Esophagus muscularis mucosa (tissue), 4 donors: Measurements from ENCODE around the gene CNN1.

Experiments used
- EP300 ChIP-seq: sonication (generic); formaldehyde crosslinking; IDR thresholded peaks from one replicate; pipeline ENCODE4 v1.6.1; 2017; ENCODE audit warnings: antibody characterized with exemption
- POLR2A ChIP-seq: fragments of 450-650 bp; IDR thresholded peaks from one replicate; pipeline ENCODE4 v1.6.1; 2017; ENCODE audit warnings: antibody characterized with exemption, moderate library complexity, mild to moderate bottlenecking, low read depth
- TF ChIP-seq, protein P1 (sequence below), 3 experiments: fragments of 200-600 bp in 2 of 3; fragments of 450-650 bp in 1 of 3; sonication (generic) in 2 of 3; IDR thresholded peaks; one replicate each; pipeline ENCODE4 v1.5.1; 2017 to 2019; ENCODE audit warnings: antibody characterized with exemption in 3 of 3, mild to moderate bottlenecking in 2 of 3, moderate library complexity in 1 of 3

DNA sequence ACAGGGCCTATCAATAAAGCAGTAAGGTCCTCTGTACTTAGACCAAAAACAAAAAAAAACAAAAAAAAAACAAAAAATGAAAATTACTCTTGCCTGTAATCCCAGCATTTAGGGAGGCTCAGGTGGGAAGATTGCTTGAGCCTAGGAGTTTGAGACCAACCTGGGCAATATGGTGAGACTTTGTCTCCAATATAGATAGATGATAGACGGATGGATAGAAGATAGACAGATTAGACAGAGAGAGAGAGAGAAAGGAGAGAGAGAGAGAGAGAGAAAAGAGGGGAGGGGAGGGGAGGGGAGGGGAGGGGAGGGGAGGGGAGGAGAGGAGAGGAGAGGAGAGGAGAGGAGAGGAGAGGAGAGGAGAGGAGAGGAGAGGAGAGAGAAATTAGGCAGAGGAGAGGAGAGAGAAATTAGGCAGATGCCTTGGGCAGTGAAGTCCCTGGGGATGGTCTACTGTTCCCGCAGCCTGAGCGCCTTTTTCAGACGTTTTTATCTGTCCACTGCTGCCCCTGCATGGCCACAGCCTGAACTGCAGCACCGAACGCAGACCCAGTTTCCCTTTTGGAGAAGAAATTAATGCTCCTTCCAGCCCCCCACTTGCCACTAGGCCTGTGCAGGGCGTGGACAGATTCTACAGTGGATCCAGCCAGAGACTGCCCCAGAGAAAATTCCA, 48.8 kb downstream of the CNN1 start:
- TF ChIP-seq, protein P1, sequence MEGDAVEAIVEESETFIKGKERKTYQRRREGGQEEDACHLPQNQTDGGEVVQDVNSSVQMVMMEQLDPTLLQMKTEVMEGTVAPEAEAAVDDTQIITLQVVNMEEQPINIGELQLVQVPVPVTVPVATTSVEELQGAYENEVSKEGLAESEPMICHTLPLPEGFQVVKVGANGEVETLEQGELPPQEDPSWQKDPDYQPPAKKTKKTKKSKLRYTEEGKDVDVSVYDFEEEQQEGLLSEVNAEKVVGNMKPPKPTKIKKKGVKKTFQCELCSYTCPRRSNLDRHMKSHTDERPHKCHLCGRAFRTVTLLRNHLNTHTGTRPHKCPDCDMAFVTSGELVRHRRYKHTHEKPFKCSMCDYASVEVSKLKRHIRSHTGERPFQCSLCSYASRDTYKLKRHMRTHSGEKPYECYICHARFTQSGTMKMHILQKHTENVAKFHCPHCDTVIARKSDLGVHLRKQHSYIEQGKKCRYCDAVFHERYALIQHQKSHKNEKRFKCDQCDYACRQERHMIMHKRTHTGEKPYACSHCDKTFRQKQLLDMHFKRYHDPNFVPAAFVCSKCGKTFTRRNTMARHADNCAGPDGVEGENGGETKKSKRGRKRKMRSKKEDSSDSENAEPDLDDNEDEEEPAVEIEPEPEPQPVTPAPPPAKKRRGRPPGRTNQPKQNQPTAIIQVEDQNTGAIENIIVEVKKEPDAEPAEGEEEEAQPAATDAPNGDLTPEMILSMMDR (IDR thresholded peaks at IDR 0.05) = peak; percentile 82 to 97 (median 91)
- TF ChIP-seq POLR2A (no peak), EP300 (no peak)
